GM18951 (cell line): ENCODE data around the gene CTAGE1.

Experiments
- POLR2A ChIP-seq: IDR thresholded peaks from 4 replicates; pipeline ENCODE4 v1.6.1; 2011; ENCODE audit warnings: mild to moderate bottlenecking; ENCODE audit not compliant: insufficient read length, insufficient read depth; ENCODE audit errors: extremely low read depth
- in situ Hi-C: fragments of 300-500 bp; cut with MboI; formaldehyde crosslinking; loops from one replicate; pipeline ENCODE4 v1.12.0; 2022; ENCODE audit warnings: low sequenced_read_pairs, mixed read lengths, inconsistent platforms; ENCODE audit not compliant: unreplicated experiment

CTAGE1 gene

GRCh38 chr18:22448238-22448637 lies 30.5 kb upstream of the CTAGE1 start:
- no peak for TF ChIP-seq POLR2A
- in situ Hi-C loops: no loop called here

- in situ Hi-C loops: no loop called here
- no peak for TF ChIP-seq POLR2A
Observed at GRCh38 chr18:22447792-22448191, 30.1 kb upstream of the CTAGE1 start.

- in situ Hi-C loops: no loop called here
- no peak for TF ChIP-seq POLR2A
Observed at GRCh38 chr18:22446911-22447310, 29.2 kb upstream of the CTAGE1 start.

DNA sequence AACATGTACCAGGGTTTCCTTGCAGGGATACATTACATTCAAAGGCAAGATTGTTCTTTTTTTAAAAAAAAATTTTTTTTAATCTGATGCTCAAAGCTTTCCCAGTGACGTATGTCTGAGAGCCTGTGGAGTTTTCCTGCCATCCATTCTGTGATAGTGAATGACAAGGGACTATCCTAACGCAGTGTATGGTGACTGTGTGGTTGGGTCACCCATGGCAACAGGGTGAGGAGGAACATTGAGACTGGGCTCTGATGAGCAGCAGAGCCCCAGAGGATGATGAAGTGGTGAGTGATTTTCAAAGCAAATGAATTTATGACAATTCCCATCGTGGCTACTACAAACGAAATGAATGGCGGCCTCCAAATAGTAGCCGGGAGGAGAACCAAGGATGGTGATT lies 28.6 kb upstream of the CTAGE1 start:
- no peak for TF ChIP-seq POLR2A
- in situ Hi-C loops: no loop called here

DNA sequence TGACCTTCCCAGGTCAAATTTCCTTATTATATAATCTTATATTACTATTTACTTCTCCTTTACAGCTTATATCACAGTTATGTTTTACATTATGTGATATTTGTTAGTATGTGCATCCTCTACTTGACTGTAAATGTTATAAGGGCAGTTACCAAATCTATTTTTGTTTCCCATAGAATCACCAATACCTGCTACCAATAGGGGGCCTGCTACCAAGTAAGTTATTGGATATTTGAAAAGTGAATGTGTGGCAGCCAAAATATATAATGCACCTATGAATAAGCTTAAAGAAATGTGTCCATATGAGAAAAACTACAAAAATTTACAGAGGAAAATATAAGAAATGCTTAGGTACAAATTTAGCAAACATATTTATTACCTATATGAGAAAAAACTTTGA lies 23.9 kb upstream of the CTAGE1 start:
- TF ChIP-seq POLR2A: no peak
- in situ Hi-C loops: no loop called here

GRCh38 chr18:22439447-22439846 lies 21.7 kb upstream of the CTAGE1 start:
- TF ChIP-seq POLR2A: no peak
- in situ Hi-C loops: no loop called here

DNA sequence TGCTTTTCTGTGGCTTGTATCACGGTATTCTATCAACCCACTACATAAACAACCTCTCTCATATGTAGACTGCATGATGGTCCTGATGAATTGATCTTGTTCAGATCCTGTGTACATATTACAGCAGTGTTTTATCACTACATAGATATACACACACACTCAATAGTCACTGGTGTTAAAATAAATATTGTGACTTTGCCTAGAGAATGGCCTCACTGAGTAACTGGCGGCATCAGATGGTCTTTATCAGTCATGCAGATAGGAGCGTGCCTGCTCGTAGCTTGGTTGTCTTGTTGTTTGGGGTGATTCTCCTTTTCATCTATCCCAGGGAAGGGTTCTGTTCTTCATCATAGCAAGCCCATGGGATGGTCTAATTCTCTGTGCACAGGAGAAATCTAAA lies 18.4 kb upstream of the CTAGE1 start:
- in situ Hi-C loops: no loop called here
- no peak for TF ChIP-seq POLR2A

- in situ Hi-C loops: no loop called here
- no peak for TF ChIP-seq POLR2A
Observed at GRCh38 chr18:22434973-22435608, 17.4 kb upstream of the CTAGE1 start.

GRCh38 chr18:22433956-22434355 lies 16.2 kb upstream of the CTAGE1 start:
- no peak for TF ChIP-seq POLR2A
- in situ Hi-C loops: no loop called here

DNA sequence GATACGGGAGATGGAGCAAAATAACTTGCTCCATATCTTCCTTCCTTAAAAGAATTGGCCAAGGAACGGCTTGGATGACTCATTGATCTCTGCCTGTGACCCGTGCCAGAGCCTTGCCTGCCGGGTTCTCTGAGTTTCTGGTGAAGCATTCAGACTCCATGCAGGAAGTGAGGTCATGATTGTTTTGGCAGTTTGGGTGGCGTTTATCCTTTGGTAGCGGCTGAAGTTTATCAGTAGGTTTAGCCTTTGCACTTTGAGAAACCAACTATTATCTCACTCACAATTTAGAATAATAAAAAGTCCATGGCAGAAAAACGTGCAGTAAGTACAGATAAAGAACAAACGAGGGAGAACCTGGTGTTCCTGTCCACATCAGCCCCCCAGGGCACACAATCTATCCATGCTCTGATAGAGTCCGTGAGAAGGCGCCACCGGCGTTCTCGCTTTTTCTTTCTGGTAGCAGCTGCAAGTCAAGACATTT lies 15.0 kb upstream of the CTAGE1 start:
- TF ChIP-seq POLR2A: no peak
- in situ Hi-C loops: no loop called here

- TF ChIP-seq POLR2A: no peak
- in situ Hi-C loops: no loop called here
Observed at GRCh38 chr18:22429564-22429963, 11.8 kb upstream of the CTAGE1 start.

DNA sequence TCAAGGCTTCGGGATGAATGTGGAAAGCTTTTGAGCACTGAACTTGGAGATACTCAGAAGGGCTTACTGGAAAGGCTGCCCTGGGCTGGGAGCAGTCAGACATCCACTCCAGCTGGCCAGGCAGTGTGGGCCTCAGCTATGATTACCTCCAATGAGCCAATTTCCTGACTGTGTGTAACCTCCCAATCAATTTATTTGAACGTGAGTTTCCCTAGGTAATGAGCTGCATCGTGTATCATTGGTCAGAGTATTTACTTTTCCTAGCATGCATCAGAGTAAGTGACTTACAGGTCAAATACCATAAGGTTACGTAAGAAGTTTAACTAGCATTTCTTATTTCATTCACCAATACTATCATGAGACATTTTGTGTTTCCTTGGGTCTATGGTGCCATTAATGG lies 11.0 kb upstream of the CTAGE1 start:
- no peak for TF ChIP-seq POLR2A
- in situ Hi-C loops: no loop called here

GRCh38 chr18:22427822-22428549 lies 10.3 kb upstream of the CTAGE1 start:
- TF ChIP-seq POLR2A: no peak
- in situ Hi-C loops: no loop called here

- TF ChIP-seq POLR2A: no peak
- in situ Hi-C loops: no loop called here
Observed at GRCh38 chr18:22424565-22424963, 6.8 kb upstream of the CTAGE1 start.
